Transverse colon (tissue), 4 donors: ENCODE data around the gene DIP2A. TPM values are rescaled to one million over a fixed set of nuclear protein-coding genes. Genes with fewer than 3 reads are reported as not detected.

ENCODE experiments used
- DNase-seq: peaks from one replicate; pipeline ENCODE4 v3.0.0-alpha.2; 2019
- H3K27ac ChIP-seq, 4 donors: fragments of 200-600 bp; sonication (generic); 2 replicates each; pipeline ENCODE4 v1.5.1; 2016 to 2018; ENCODE audit warnings: inconsistent platforms in 4 of 4
- H3K27me3 ChIP-seq: fragments of 200-600 bp; sonication (generic); 2 replicates; pipeline ENCODE4 v1.5.1; 2017; ENCODE audit warnings: inconsistent platforms
- H3K36me3 ChIP-seq, 4 donors: fragments of 200-600 bp; sonication (generic); 2 replicates each; pipeline ENCODE4 v1.5.1; 2017 to 2019; ENCODE audit warnings: inconsistent platforms in 4 of 4
- H3K4me1 ChIP-seq, 4 donors: fragments of 200-600 bp; sonication (generic); 2 replicates each; pipeline ENCODE4 v1.5.1; 2017 to 2020; ENCODE audit warnings: inconsistent platforms in 4 of 4
- H3K4me3 ChIP-seq, 4 donors: fragments of 200-600 bp; sonication (generic); 1 replicate in 1 of 4; 2 replicates in 3 of 4; pipeline versions ENCODE4 v1.5.1 to v1.6.1; 2017 to 2019; ENCODE audit warnings: inconsistent platforms in 4 of 4
- H3K9me3 ChIP-seq, 2 donors: fragments of 200-600 bp; sonication (generic); 2 replicates each; pipeline ENCODE4 v1.5.1; 2017 to 2019; ENCODE audit warnings: inconsistent platforms in 2 of 2
- CTCF ChIP-seq, 5 experiments: fragments of 200-600 bp in 3 of 5; fragments of 450-650 bp in 2 of 5; sonication (generic) in 3 of 5; IDR thresholded peaks; 1 replicate in 2 of 5; 2 replicates in 3 of 5; pipeline ENCODE4 v1.5.1; 2016 to 2017; ENCODE audit warnings: antibody characterized with exemption in 5 of 5, inconsistent platforms in 3 of 5, mild to moderate bottlenecking in 2 of 5, moderate library complexity in 1 of 5
- EP300 ChIP-seq: sonication (generic); formaldehyde crosslinking; IDR thresholded peaks from one replicate; pipeline ENCODE4 v1.6.1; 2017; ENCODE audit warnings: antibody characterized with exemption, low read depth
- POLR2A ChIP-seq: fragments of 450-650 bp; IDR thresholded peaks from one replicate; pipeline ENCODE4 v1.6.1; 2016; ENCODE audit warnings: antibody characterized with exemption, mild to moderate bottlenecking, moderate library complexity
- POLR2AphosphoS5 ChIP-seq, 3 donors: sonication (generic); formaldehyde crosslinking; IDR thresholded peaks; one replicate each; pipeline ENCODE4 v1.6.1; 2016; ENCODE audit warnings: antibody characterized with exemption in 3 of 3
- WGBS, 2 donors: methylation state at CpG; one replicate each; pipeline ENCODE4 v1.1.5; 2018; ENCODE audit warnings: low coverage in 1 of 2; 5-methylcytosine and 5-hydroxymethylcytosine counted together
- in situ Hi-C, 4 donors: fragments of 200-750 bp; cut with MboI; loops; one replicate each; pipeline versions ENCODE4 v1.15.0 to v1.15.1; 2017; ENCODE audit warnings: low sequenced_read_pairs in 3 of 4, low pct_ligation_motif_present in 1 of 4, low pct_unique_long_range_greater_than_20kb in 1 of 4
- intact Hi-C: fragments of 100-400 bp; cut with DNase I; formaldehyde crosslinking; loops from one replicate; pipeline ENCODE4 v1.15.1; 2023; ENCODE audit warnings: low total_unique reads
- total RNA-seq, 4 donors: library from RNA; depleted of rRNA; stranded (reverse); fragments of >200 nt; gene quantifications; one replicate each; pipeline ENCODE4 v1.1.0, GENCODE V29; 2016

DIP2A gene
- total RNA-seq = 100 to 1,000 TPM in 2 of 4 donors, 10 to 100 TPM in 2; 68.8 to 121 (median 92.9) TPM

GRCh38 chr21:46458315-46459023, at the start of gene DIP2A:
Gene DIP2A, plus strand, starts transcription at chr21:46458891. Its CDS starts 241 bp downstream, at chr21:46459132.
- in situ Hi-C loops (no loop called here), intact Hi-C loops (no loop called here)
- H3K27me3 ChIP-seq = no peaks in the 10 kb centered on the region
- peak within 1 kb of the TSS; percentile 96 to 99 (median 98) for H3K4me3 ChIP-seq
- H3K27ac ChIP-seq = peak within 1 kb of the TSS; percentile 90 to 98 (median 94)
- peak; percentile 93 for TF ChIP-seq POLR2A
- no peak for TF ChIP-seq EP300
- no peak for TF ChIP-seq CTCF (IDR thresholded peaks at IDR 0.05)
- peak; percentile 93 to 96 (median 95) for TF ChIP-seq POLR2AphosphoS5 (IDR thresholded peaks at IDR 0.05)
- H3K4me1 ChIP-seq = peaks cover 15 to 50% (median 43%) of the 10 kb centered on the region in 4 donors
- no peaks in the 10 kb centered on the region for H3K36me3 ChIP-seq
- no peaks in the 10 kb centered on the region for H3K9me3 ChIP-seq
- DNase-seq = peak; percentile 96
- WGBS, 2 donors = 0% methylated on average over 5 to 58 of the region's 91 CpGs

- Histone ChIP-seq H3K27me3 (no peaks in the 10 kb centered on the region), H3K36me3 (peaks cover 0 to 25% (median 9%) of the 10 kb centered on the region in 4 donors), H3K9me3 (no peaks in the 10 kb centered on the region), H3K4me3 (no peak overlapping the region), H3K4me1 (no peaks in the 10 kb centered on the region), H3K27ac (no peak overlapping the region)
- DNase-seq = no peak
- in situ Hi-C loops = no loop called here
- intact Hi-C loops = no loop called here
- TF ChIP-seq POLR2A (no peak), CTCF (IDR thresholded peaks at IDR 0.05) (no peak), EP300 (no peak), POLR2AphosphoS5 (IDR thresholded peaks at IDR 0.05) (no peak)
- WGBS, 2 donors = 92 to 95% methylated on average over 7 to 32 of the region's 32 CpGs
These were observed 48.9 kb upstream of the DIP2A start for GRCh38 chr21:46409641-46410406.

DNA sequence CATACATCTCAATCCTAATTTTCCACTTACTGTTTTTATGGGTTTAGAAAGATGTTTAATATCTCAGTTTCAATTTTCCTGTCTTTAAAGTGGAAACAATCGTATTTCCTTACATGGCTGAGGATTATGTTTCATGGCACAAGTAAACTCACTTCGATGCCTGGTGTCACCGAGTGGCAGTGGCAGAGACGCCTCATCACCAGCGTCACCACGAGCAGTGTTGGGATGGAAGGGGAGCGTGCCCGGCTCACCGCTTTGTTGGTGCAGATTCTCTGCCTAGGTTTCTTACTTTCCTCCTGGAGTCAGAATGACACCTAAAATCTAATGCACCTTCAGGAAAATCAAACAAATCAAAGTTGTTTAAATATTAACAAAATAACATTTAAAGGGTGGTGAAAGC, 48.2 kb upstream of the DIP2A start:
- WGBS, 2 donors = 95% methylated on average over 9 of the region's 9 CpGs; no CpG with 5 or more reads in 1 of the 2 donors
- Histone ChIP-seq H3K27me3 (no peaks in the 10 kb centered on the region), H3K4me3 (no peak overlapping the region), H3K27ac (no peak overlapping the region), H3K4me1 (no peaks in the 10 kb centered on the region), H3K9me3 (no peaks in the 10 kb centered on the region), H3K36me3 (peaks cover 0 to 25% (median 9%) of the 10 kb centered on the region in 4 donors)
- in situ Hi-C loops (no loop called here), intact Hi-C loops (no loop called here)
- TF ChIP-seq EP300 (no peak), POLR2AphosphoS5 (IDR thresholded peaks at IDR 0.05) (no peak), CTCF (IDR thresholded peaks at IDR 0.05) (no peak), POLR2A (no peak)
- DNase-seq = no peak

GRCh38 chr21:46411236-46411635, 47.5 kb upstream of the DIP2A start:
- no peak overlapping the region for H3K27ac ChIP-seq
- intact Hi-C loops = no loop called here
- no peak for DNase-seq
- 40 to 93% methylated on average over 1 to 15 of the region's 17 CpGs for WGBS, 2 donors
- no peaks in the 10 kb centered on the region for H3K4me1 ChIP-seq
- peaks cover 0 to 29% (median 9%) of the 10 kb centered on the region in 4 donors for H3K36me3 ChIP-seq
- no peak overlapping the region for H3K4me3 ChIP-seq
- no peak for TF ChIP-seq CTCF (IDR thresholded peaks at IDR 0.05)
- no peak for TF ChIP-seq POLR2AphosphoS5 (IDR thresholded peaks at IDR 0.05)
- no peak for TF ChIP-seq POLR2A
- TF ChIP-seq EP300 = no peak
- H3K27me3 ChIP-seq = no peaks in the 10 kb centered on the region
- no peaks in the 10 kb centered on the region for H3K9me3 ChIP-seq
- in situ Hi-C loops = no loop called here
